CD4-positive, alpha-beta T cell treated with Interleukin-4 for 4 hours (primary cell): ENCODE data around the gene KIRREL3.
A peak's percentile ranks its signal among the peaks of the same experiment; 100 is the strongest.
"Not testable (repeated sequence)": the region's sequence is repeated elsewhere in the genome, so short reads cannot be mapped to it uniquely, and the experiment has no call there.

Source experiments
- DNase-seq: peaks from one replicate; pipeline ENCODE4 v3.0.0-alpha.2; 2020

KIRREL3 gene

GRCh38 chr11:126996036-126996804 lies 4.3 kb downstream of the KIRREL3 start:
- no peak for DNase-seq

- DNase-seq: no peak
These were observed 7.0 kb downstream of the KIRREL3 start for GRCh38 chr11:126993599-126993998.

GRCh38 chr11:126992804-126993111 lies 7.8 kb downstream of the KIRREL3 start:
- no peak for DNase-seq

GRCh38 chr11:126992065-126992803 lies 8.3 kb downstream of the KIRREL3 start:
- no peak for DNase-seq

- DNase-seq: no peak
These were observed 9.0 kb downstream of the KIRREL3 start for GRCh38 chr11:126991596-126991995.

- no peak for DNase-seq
These were observed 9.7 kb downstream of the KIRREL3 start for GRCh38 chr11:126990716-126991480.

GRCh38 chr11:126989942-126990715 lies 10.4 kb downstream of the KIRREL3 start:
- DNase-seq: peak; percentile 48

GRCh38 chr11:126988655-126989054 lies 11.9 kb downstream of the KIRREL3 start:
- no peak for DNase-seq

GRCh38 chr11:126981635-126982034 lies 18.9 kb downstream of the KIRREL3 start:
- no peak for DNase-seq

GRCh38 chr11:126978911-126979310 lies 21.7 kb downstream of the KIRREL3 start:
- no peak for DNase-seq

GRCh38 chr11:126978165-126978564 lies 22.4 kb downstream of the KIRREL3 start:
- no peak for DNase-seq

- DNase-seq: no peak
These were observed 27.5 kb downstream of the KIRREL3 start for GRCh38 chr11:126973051-126973450.

GRCh38 chr11:126971305-126971704 lies 29.3 kb downstream of the KIRREL3 start:
- no peak for DNase-seq

GRCh38 chr11:126969865-126970479 lies 30.6 kb downstream of the KIRREL3 start:
- DNase-seq: no peak

- no peak for DNase-seq
These were observed 31.7 kb downstream of the KIRREL3 start for GRCh38 chr11:126968915-126969314.

- DNase-seq: no peak
These were observed 35.2 kb downstream of the KIRREL3 start for GRCh38 chr11:126965331-126965730.

GRCh38 chr11:126963603-126964363 lies 36.8 kb downstream of the KIRREL3 start:
- no peak for DNase-seq

- DNase-seq: no peak
These were observed 37.5 kb downstream of the KIRREL3 start for GRCh38 chr11:126963115-126963514.

- no peak for DNase-seq
These were observed 40.9 kb downstream of the KIRREL3 start for GRCh38 chr11:126959700-126960099.

- DNase-seq: no peak
These were observed 43.9 kb downstream of the KIRREL3 start for GRCh38 chr11:126956635-126957034.

GRCh38 chr11:126952533-126952932 lies 48.0 kb downstream of the KIRREL3 start:
- not testable (repeated sequence) for DNase-seq

GRCh38 chr11:126951465-126951864 lies 49.1 kb downstream of the KIRREL3 start:
- DNase-seq: no peak
